Body of pancreas (tissue), 4 donors: Measurements from ENCODE around the gene CARMIL3. TPM values are rescaled to one million over a fixed set of nuclear protein-coding genes. Genes with fewer than 3 reads are reported as not detected.

Experiments
- ATAC-seq: fragments of 150-250 bp; one replicate; pipeline ENCODE4 v1.9.1; 2016
- DNase-seq, 4 donors: peaks; one replicate each; pipeline ENCODE4 v3.0.0-alpha.2; 2019
- H3K27ac ChIP-seq, 4 donors: fragments of 200-600 bp; sonication (generic); 1 replicate in 3 of 4; 2 replicates in 1 of 4; pipeline versions ENCODE4 v1.5.1 to v1.6.1; 2016 to 2019; ENCODE audit warnings: mild to moderate bottlenecking in 1 of 4, mixed read lengths in 1 of 4, moderate library complexity in 1 of 4
- H3K27me3 ChIP-seq, 2 donors: fragments of 200-600 bp; sonication (generic); one replicate each; pipeline ENCODE4 v1.6.0; 2016; ENCODE audit warnings: mild to moderate bottlenecking in 1 of 2
- H3K36me3 ChIP-seq, 2 donors: fragments of 200-600 bp; sonication (generic); replicated peaks in 1 of 2; 2 replicates each; pipeline ENCODE4 v1.5.1; 2016; ENCODE audit warnings: low read depth in 2 of 2; ENCODE audit not compliant: insufficient read depth in 1 of 2
- H3K4me1 ChIP-seq: fragments of 200-600 bp; sonication (generic); one replicate; pipeline ENCODE4 v1.6.0; 2016
- H3K4me3 ChIP-seq, 2 donors: fragments of 200-600 bp; sonication (generic); 1 replicate in 1 of 2; 2 replicates in 1 of 2; pipeline ENCODE4 v1.5.1; 2016 to 2019
- H3K9me3 ChIP-seq, 3 donors: fragments of 200-600 bp; sonication (generic); 1 replicate in 2 of 3; 2 replicates in 1 of 3; pipeline ENCODE4 v1.5.1; 2016
- POLR2A ChIP-seq, 3 donors: fragments of 450-650 bp; IDR thresholded peaks; one replicate each; pipeline ENCODE4 v1.6.1; 2016; ENCODE audit warnings: antibody characterized with exemption in 3 of 3, mild to moderate bottlenecking in 2 of 3
- WGBS, 2 donors: methylation state at CpG; one replicate each; pipeline ENCODE4 v1.1.5; 2017; 5-methylcytosine and 5-hydroxymethylcytosine counted together
- intact Hi-C: fragments of 100-400 bp; cut with DNase I; formaldehyde crosslinking; loops from one replicate; pipeline ENCODE4 v1.15.1; 2023
- total RNA-seq, 2 donors: library from RNA; depleted of rRNA; stranded (reverse); fragments of >200 nt; gene quantifications; one replicate each; pipeline ENCODE4 v1.1.0, GENCODE V29; 2016
- TF ChIP-seq, protein P1 (sequence below), 7 experiments: fragments of 450-650 bp in 4 of 7; fragments of 200-600 bp in 3 of 7; sonication (generic) in 3 of 7; IDR thresholded peaks; one replicate each; pipeline ENCODE4 v1.5.1; 2016 to 2019; ENCODE audit warnings: antibody characterized with exemption in 7 of 7

CARMIL3 gene
- total RNA-seq, 2 donors from 2014 or later, result 0.78 to 0.99 TPM

GRCh38 chr14:24080888-24081738, 29.3 kb downstream of the CARMIL3 start:
- WGBS, 2 donors, result 0 to 1% methylated on average over 14 to 70 of the region's 74 CpGs
- H3K27ac ChIP-seq, result peak overlapping the region; percentile 75 to 91 (median 87)
- TF ChIP-seq, protein P1, sequence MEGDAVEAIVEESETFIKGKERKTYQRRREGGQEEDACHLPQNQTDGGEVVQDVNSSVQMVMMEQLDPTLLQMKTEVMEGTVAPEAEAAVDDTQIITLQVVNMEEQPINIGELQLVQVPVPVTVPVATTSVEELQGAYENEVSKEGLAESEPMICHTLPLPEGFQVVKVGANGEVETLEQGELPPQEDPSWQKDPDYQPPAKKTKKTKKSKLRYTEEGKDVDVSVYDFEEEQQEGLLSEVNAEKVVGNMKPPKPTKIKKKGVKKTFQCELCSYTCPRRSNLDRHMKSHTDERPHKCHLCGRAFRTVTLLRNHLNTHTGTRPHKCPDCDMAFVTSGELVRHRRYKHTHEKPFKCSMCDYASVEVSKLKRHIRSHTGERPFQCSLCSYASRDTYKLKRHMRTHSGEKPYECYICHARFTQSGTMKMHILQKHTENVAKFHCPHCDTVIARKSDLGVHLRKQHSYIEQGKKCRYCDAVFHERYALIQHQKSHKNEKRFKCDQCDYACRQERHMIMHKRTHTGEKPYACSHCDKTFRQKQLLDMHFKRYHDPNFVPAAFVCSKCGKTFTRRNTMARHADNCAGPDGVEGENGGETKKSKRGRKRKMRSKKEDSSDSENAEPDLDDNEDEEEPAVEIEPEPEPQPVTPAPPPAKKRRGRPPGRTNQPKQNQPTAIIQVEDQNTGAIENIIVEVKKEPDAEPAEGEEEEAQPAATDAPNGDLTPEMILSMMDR (IDR thresholded peaks at IDR 0.05), result peak in 1 of 7 experiments; percentile 7
- TF ChIP-seq POLR2A (IDR thresholded peaks at IDR 0.05), result peak; percentile 73 to 89 (median 85)
- intact Hi-C loops, result no loop called here
- H3K36me3 ChIP-seq, result no peaks in the 10 kb centered on the region
- no peaks in the 10 kb centered on the region for H3K9me3 ChIP-seq
- H3K4me1 ChIP-seq, result peaks cover 16% of the 10 kb centered on the region
- DNase-seq (peak; percentile 82 to 89 (median 84)), ATAC-seq (peak; percentile 94)
- peak overlapping the region; percentile 15 to 35 for H3K4me3 ChIP-seq
- no peaks in the 10 kb centered on the region for H3K27me3 ChIP-seq

- peaks cover 16% of the 10 kb centered on the region for H3K4me1 ChIP-seq
These were observed 30.0 kb downstream of the CARMIL3 start for GRCh38 chr14:24081739-24082211.

GRCh38 chr14:24082411-24083080, 30.7 kb downstream of the CARMIL3 start:
- DNase-seq, result peak in 1 of 4 donors; percentile 9
- TF ChIP-seq, protein P1 (IDR thresholded peaks at IDR 0.05), result no peak
- no peak for TF ChIP-seq POLR2A (IDR thresholded peaks at IDR 0.05)
- 89 to 97% methylated on average over 3 to 5 of the region's 5 CpGs for WGBS, 2 donors

More at GRCh38 chr14:24081739-24082211, 30.0 kb downstream of the CARMIL3 start:
- ATAC-seq (no peak), DNase-seq (peak in 1 of 4 donors; percentile 17)
- peak overlapping the region; percentile 15 to 35 for H3K4me3 ChIP-seq
- WGBS, 2 donors, result 18 to 87% methylated on average over 4 to 24 of the region's 26 CpGs
- H3K27me3 ChIP-seq, result no peaks in the 10 kb centered on the region
- H3K9me3 ChIP-seq, result no peaks in the 10 kb centered on the region
- intact Hi-C loops, result no loop called here
- peak overlapping the region; percentile 75 to 91 (median 87) for H3K27ac ChIP-seq
- TF ChIP-seq, protein P1 (IDR thresholded peaks at IDR 0.05), result no peak
- peak in 2 of 3 donors; percentile 13 to 45 for TF ChIP-seq POLR2A (IDR thresholded peaks at IDR 0.05)
- no peaks in the 10 kb centered on the region for H3K36me3 ChIP-seq

DNA sequence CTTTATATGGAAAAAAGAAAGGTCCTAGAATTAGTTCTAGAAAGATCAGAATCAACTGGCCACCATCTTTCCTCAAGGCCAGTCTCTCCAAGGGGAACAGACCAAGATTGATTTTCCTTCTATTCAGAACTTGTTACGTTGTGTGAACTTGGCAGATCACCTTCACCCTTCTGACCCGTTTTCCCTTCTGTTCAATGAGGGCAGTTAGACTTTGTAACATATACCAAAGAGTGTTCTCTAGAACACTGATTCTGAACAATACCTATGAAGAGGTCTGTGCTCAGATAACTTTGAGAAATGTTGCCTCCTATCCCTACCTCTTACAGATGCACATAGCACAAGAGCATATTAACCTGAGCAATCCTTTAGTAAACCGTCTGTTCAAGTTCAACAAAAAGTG, 31.7 kb downstream of the CARMIL3 start:
- no peak for DNase-seq
- peaks cover 16% of the 10 kb centered on the region for H3K4me1 ChIP-seq
- H3K4me3 ChIP-seq, result no peak overlapping the region
- no peaks in the 10 kb centered on the region for H3K36me3 ChIP-seq
- TF ChIP-seq, protein P1 (IDR thresholded peaks at IDR 0.05), result no peak
- no peak for TF ChIP-seq POLR2A (IDR thresholded peaks at IDR 0.05)
- no peaks in the 10 kb centered on the region for H3K27me3 ChIP-seq
- WGBS, 2 donors, result 61 to 69% methylated on average over 3 of the region's 3 CpGs
- H3K27ac ChIP-seq, result no peak overlapping the region
- H3K9me3 ChIP-seq, result no peaks in the 10 kb centered on the region
- ATAC-seq, result no peak
- intact Hi-C loops, result no loop called here

More at GRCh38 chr14:24082411-24083080, 30.7 kb downstream of the CARMIL3 start:
- Histone ChIP-seq H3K4me1 (peaks cover 16% of the 10 kb centered on the region), H3K27ac (peak overlapping the region in 1 of 4 donors; percentile 83), H3K9me3 (no peaks in the 10 kb centered on the region), H3K4me3 (no peak overlapping the region), H3K27me3 (no peaks in the 10 kb centered on the region), H3K36me3 (no peaks in the 10 kb centered on the region)
- intact Hi-C loops, result no loop called here
- ATAC-seq, result no peak
